Tibial nerve (tissue), 4 donors: Measurements from ENCODE around the gene PLCB1.

Experiments used
- EP300 ChIP-seq, 2 donors: sonication (generic); formaldehyde crosslinking; IDR thresholded peaks; one replicate each; pipeline ENCODE4 v1.6.1; 2017; ENCODE audit warnings: antibody characterized with exemption in 2 of 2, mild to moderate bottlenecking in 1 of 2
- TF ChIP-seq, protein P1 (sequence below), 5 experiments: fragments of 200-600 bp in 3 of 5; fragments of 450-650 bp in 2 of 5; sonication (generic) in 3 of 5; IDR thresholded peaks; one replicate each; pipeline ENCODE4 v1.5.1; 2016 to 2019; ENCODE audit warnings: antibody characterized with exemption in 5 of 5, mild to moderate bottlenecking in 3 of 5, moderate library complexity in 2 of 5

GRCh38 chr20:8657664-8658063, 525.6 kb downstream of the PLCB1 start:
- TF ChIP-seq, protein P1, sequence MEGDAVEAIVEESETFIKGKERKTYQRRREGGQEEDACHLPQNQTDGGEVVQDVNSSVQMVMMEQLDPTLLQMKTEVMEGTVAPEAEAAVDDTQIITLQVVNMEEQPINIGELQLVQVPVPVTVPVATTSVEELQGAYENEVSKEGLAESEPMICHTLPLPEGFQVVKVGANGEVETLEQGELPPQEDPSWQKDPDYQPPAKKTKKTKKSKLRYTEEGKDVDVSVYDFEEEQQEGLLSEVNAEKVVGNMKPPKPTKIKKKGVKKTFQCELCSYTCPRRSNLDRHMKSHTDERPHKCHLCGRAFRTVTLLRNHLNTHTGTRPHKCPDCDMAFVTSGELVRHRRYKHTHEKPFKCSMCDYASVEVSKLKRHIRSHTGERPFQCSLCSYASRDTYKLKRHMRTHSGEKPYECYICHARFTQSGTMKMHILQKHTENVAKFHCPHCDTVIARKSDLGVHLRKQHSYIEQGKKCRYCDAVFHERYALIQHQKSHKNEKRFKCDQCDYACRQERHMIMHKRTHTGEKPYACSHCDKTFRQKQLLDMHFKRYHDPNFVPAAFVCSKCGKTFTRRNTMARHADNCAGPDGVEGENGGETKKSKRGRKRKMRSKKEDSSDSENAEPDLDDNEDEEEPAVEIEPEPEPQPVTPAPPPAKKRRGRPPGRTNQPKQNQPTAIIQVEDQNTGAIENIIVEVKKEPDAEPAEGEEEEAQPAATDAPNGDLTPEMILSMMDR (IDR thresholded peaks at IDR 0.05): no peak
- no peak for TF ChIP-seq EP300 (IDR thresholded peaks at IDR 0.05)
